GM12878 (cell line): ENCODE data around the gene TCERG1L.

ENCODE experiments used
- CHD1 ChIP-seq: IDR thresholded peaks from 2 replicates; pipeline ENCODE4 v1.6.1; 2012; ENCODE audit warnings: low read depth, low read length, improper control_type of control experiment
- EGR1 ChIP-seq, 2 experiments: IDR thresholded peaks; 1 replicate in 1 of 2; 2 replicates in 1 of 2; pipeline ENCODE4 v1.6.1; 2011 to 2012; ENCODE audit warnings: low read depth in 2 of 2, low read length in 2 of 2, borderline replicate concordance in 1 of 2, mild to moderate bottlenecking in 1 of 2, moderate library complexity in 1 of 2
- EZH2 ChIP-seq: IDR thresholded peaks from 2 replicates; pipeline ENCODE4 v1.6.1; 2012; ENCODE audit warnings: low read depth, mild to moderate bottlenecking, control low read depth, inconsistent platforms, low read length, borderline replicate concordance; ENCODE audit not compliant: control insufficient read depth
- MXI1 ChIP-seq: fragments of 150-350 bp; IDR thresholded peaks from 2 replicates; pipeline ENCODE4 v1.6.1; 2011; ENCODE audit warnings: low read depth, mild to moderate bottlenecking, inconsistent platforms, low read length, improper control_type of control experiment
- SUZ12 ChIP-seq: fragments of 200-600 bp; sonication (generic); IDR thresholded peaks from one replicate; pipeline ENCODE4 v1.6.1; 2018; ENCODE audit warnings: antibody characterized with exemption, mild to moderate bottlenecking; ENCODE audit not compliant: unreplicated experiment
- TBL1XR1 ChIP-seq: IDR thresholded peaks from 2 replicates; pipeline ENCODE4 v1.6.1; 2012; ENCODE audit warnings: low read depth, low read length, improper control_type of control experiment
- TF ChIP-seq, protein P1 (sequence below), 3 experiments: IDR thresholded peaks in 2 of 3; conservative IDR thresholded peaks in 1 of 3; 2 replicates each; pipeline ENCODE4 v1.5.1; 2011; ENCODE audit warnings: low read depth in 3 of 3, low read length in 3 of 3, mild to moderate bottlenecking in 3 of 3, control low read depth in 2 of 3, moderate library complexity in 2 of 3, inconsistent platforms in 1 of 3, mixed read lengths in 1 of 3; ENCODE audit not compliant: control insufficient read depth in 2 of 3, insufficient read depth in 1 of 3; ENCODE audit errors: extremely low read depth in 1 of 3

DNA sequence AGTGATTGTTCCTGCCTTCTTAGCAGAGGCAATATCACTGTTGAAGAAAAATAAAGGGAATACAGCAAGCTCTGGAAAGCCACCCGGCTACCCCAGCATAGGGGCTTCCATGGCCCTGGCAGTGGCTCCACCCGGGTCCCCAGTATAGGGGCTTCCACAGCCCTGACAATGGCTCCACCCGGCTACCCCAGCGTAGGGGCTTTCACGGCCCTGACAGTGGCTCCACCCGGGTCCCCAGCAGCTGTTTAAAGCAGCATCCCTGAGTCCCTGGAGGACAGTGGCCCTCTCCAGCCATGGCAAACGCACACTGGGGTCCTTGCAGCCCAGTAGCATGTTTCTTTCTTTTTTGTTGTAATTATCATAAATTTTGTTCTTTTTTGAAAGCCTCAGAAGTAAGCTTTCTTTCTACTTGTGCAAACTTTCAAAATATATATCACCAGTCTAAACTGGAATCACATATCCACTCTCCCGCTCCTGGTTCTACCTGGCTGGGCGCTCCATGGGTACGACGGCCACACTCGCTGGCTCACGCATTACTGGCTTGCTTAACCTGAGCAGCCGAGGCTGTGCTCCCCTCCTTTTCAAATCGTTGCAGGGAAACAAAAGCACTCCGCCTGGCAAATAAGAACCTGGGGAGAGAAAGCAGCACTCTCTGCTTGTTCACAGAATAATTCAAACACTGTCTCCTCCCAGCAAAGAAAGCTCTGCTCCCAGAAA, 62.1 kb downstream of the TCERG1L start:
- TF ChIP-seq EZH2 (no peak), MXI1 (no peak), SUZ12 (no peak), EGR1 (IDR thresholded peaks at IDR 0.05; ENCODE audit: borderline replicate concordance in 1 of 2, low read depth in 2 of 2, low read length in 2 of 2) (no peak), CHD1 (no peak), TBL1XR1 (no peak)
- TF ChIP-seq, protein P1, sequence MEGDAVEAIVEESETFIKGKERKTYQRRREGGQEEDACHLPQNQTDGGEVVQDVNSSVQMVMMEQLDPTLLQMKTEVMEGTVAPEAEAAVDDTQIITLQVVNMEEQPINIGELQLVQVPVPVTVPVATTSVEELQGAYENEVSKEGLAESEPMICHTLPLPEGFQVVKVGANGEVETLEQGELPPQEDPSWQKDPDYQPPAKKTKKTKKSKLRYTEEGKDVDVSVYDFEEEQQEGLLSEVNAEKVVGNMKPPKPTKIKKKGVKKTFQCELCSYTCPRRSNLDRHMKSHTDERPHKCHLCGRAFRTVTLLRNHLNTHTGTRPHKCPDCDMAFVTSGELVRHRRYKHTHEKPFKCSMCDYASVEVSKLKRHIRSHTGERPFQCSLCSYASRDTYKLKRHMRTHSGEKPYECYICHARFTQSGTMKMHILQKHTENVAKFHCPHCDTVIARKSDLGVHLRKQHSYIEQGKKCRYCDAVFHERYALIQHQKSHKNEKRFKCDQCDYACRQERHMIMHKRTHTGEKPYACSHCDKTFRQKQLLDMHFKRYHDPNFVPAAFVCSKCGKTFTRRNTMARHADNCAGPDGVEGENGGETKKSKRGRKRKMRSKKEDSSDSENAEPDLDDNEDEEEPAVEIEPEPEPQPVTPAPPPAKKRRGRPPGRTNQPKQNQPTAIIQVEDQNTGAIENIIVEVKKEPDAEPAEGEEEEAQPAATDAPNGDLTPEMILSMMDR (IDR thresholded peaks at IDR 0.05 in 2 of 3, conservative IDR thresholded peaks at IDR 0.05 in 1 of 3; ENCODE audit: control insufficient read depth in 2 of 3, extremely low read depth in 1 of 3, insufficient read depth in 1 of 3, low read depth in 3 of 3, low read length in 3 of 3), result no peak
